ENCODE results near the gene SHTN1.

- TF ChIP-seq CTCF (optimal IDR thresholded peaks at IDR 0.05 in 1 of 3, IDR thresholded peaks at IDR 0.05 in 1 of 3, conservative IDR thresholded peaks at IDR 0.05 in 1 of 3; ENCODE audit: extremely low read depth in 1 of 3, insufficient read depth in 2 of 3, low read length in 3 of 3) (no peak), EZH2 (IDR thresholded peaks at IDR 0.05; ENCODE audit: low read length) (no peak)
These were observed 116.5 kb downstream of the SHTN1 start for GRCh38 chr10:116888380-116889055.

Data from keratinocyte (primary cell).